K562 (cell line): Measurements from ENCODE around the gene OCRL. TPM values are rescaled to one million over a fixed set of nuclear protein-coding genes. Genes with fewer than 3 reads are reported as not detected.

Experiments
- ATAC-seq: fragments of 200-7000 bp; cut with Tn5 transposase; 3 replicates; pipeline ENCODE4 v1.9.1; 2020; ENCODE audit warnings: moderate library complexity
- BruUV-seq: library from RNA; stranded (reverse); fragments of 400-500 nt; replicated peaks from 2 replicates; lab custom pipeline; 2021; lab: Mats Ljungman, UMichigan
- CTCF ChIA-PET: fragments of 300-600 bp; formaldehyde crosslinking; extraction: SDS; loops from one replicate; lab custom pipeline; 2021; ENCODE audit warnings: low intra/inter-chr PET ratio; lab: Yijun Ruan, JAX
- POLR2A ChIA-PET: fragments of 300-600, 350-650 bp; sonication (Branson Sonifier 250); formaldehyde crosslinking; extraction: SDS; loops from one replicate; lab custom pipeline; 2021; ENCODE audit warnings: antibody characterized with exemption, inconsistent platforms; lab: Yijun Ruan, JAX
- DNase-seq, 4 experiments: peaks; one replicate each; pipeline versions ENCODE4 v3.0.0 to v3.0.0-alpha.2; 2011 to 2018; ENCODE audit warnings: low spot score in 3 of 4, mixed read lengths in 3 of 4; ENCODE audit errors: extremely low read depth in 1 of 4
- FAIRE-seq: peaks from 2 replicates; lab custom pipeline; 2011; peaks lifted over from hg19 to GRCh38; lab: Jason Lieb, UNC
- H2AFZ ChIP-seq: 2 replicates; pipeline ENCODE4 v1.6.0; 2011; ENCODE audit warnings: low read depth, low read length, control low read depth, inconsistent platforms
- H3K27ac ChIP-seq: fragments of 200-600 bp; 3 replicates; pipeline ENCODE4 v1.8.0; 2011; ENCODE audit warnings: low read depth, mild to moderate bottlenecking, control low read depth, inconsistent platforms, low read length, moderate library complexity, mixed read lengths; ENCODE audit errors: extremely low read depth
- H3K27me3 ChIP-seq, 2 experiments: fragments of 300-600 bp in 1 of 2; 2 replicates in 1 of 2; 3 replicates in 1 of 2; pipeline versions ENCODE4 v1.6.0 to v1.8.0; 2011; ENCODE audit warnings: inconsistent platforms in 2 of 2, low read length in 2 of 2, mild to moderate bottlenecking in 1 of 2, mixed read lengths in 1 of 2, moderate library complexity in 1 of 2; ENCODE audit not compliant: control insufficient read depth in 2 of 2, insufficient read depth in 2 of 2
- H3K36me3 ChIP-seq: fragments of 300-600 bp; 3 replicates; pipeline ENCODE4 v1.8.0; 2011; ENCODE audit warnings: mild to moderate bottlenecking, low read length, inconsistent platforms; ENCODE audit not compliant: control insufficient read depth, insufficient read depth
- H3K4me1 ChIP-seq, 2 experiments: fragments of 200-600 bp in 1 of 2; replicated peaks in 1 of 2; 2 replicates in 1 of 2; 3 replicates in 1 of 2; pipeline versions ENCODE4 v1.5.1 to v1.8.0; 2011; ENCODE audit warnings: inconsistent platforms in 2 of 2, low read length in 2 of 2, mild to moderate bottlenecking in 1 of 2, mixed read lengths in 1 of 2, moderate library complexity in 1 of 2; ENCODE audit not compliant: control insufficient read depth in 2 of 2, insufficient read depth in 2 of 2
- H3K4me2 ChIP-seq: 2 replicates; pipeline ENCODE4 v1.6.1; 2011; ENCODE audit warnings: low read length, control low read depth, inconsistent platforms, mixed read lengths; ENCODE audit not compliant: insufficient read depth
- H3K4me3 ChIP-seq: fragments of 200-600 bp; sonication (generic), shearing (Covaris generic); 2 replicates; pipeline ENCODE4 v1.5.1; 2016; ENCODE audit warnings: control low read depth, inconsistent platforms
- H3K79me2 ChIP-seq: fragments of 200-600 bp; 3 replicates; pipeline ENCODE4 v1.8.0; 2011; ENCODE audit warnings: low read length, inconsistent platforms; ENCODE audit not compliant: control insufficient read depth, insufficient read depth
- H3K9ac ChIP-seq, 2 experiments: 2 replicates each; pipeline versions ENCODE4 v1.6.0 to v1.6.1; 2011; ENCODE audit warnings: low read depth in 2 of 2, low read length in 2 of 2, control low read depth in 1 of 2, inconsistent platforms in 1 of 2, mild to moderate bottlenecking in 1 of 2, mixed read lengths in 1 of 2; ENCODE audit not compliant: insufficient read depth in 1 of 2
- H3K9me1 ChIP-seq: one replicate; pipeline ENCODE4 v1.6.0; 2011; ENCODE audit warnings: inconsistent platforms, mild to moderate bottlenecking, low read length, moderate library complexity; ENCODE audit not compliant: control insufficient read depth, insufficient read depth
- H3K9me3 ChIP-seq: replicated peaks from 2 replicates; pipeline ENCODE4 v1.5.1; 2011; ENCODE audit warnings: low read depth, low read length, inconsistent platforms; ENCODE audit not compliant: control insufficient read depth, insufficient read depth
- H4K20me1 ChIP-seq: replicated peaks from 2 replicates; pipeline ENCODE4 v1.6.1; 2011; ENCODE audit warnings: low read length, inconsistent platforms, mixed read lengths; ENCODE audit not compliant: control insufficient read depth, insufficient read depth
- ATF7 ChIP-seq: fragments of 450-650 bp; IDR thresholded peaks from 2 replicates; pipeline ENCODE4 v1.7.1; 2014; ENCODE audit warnings: mild to moderate bottlenecking, moderate library complexity
- ELF2 ChIP-seq: fragments of 250-450 bp; sonication (Bioruptor Pico); IDR thresholded peaks from 2 replicates; pipeline ENCODE4 v1.5.0; 2021; ENCODE audit warnings: mild to moderate bottlenecking
- ETV1 ChIP-seq: fragments of 450-650 bp; conservative IDR thresholded peaks from 2 replicates; pipeline ENCODE4 v1.6.1; 2016; ENCODE audit warnings: missing genetic modification characterization, control low read depth, low read depth, missing compliant biosample characterization
- MEIS2 ChIP-seq: fragments of 450-650 bp; IDR thresholded peaks from 2 replicates; pipeline ENCODE4 v1.6.1; 2014; ENCODE audit warnings: mild to moderate bottlenecking; ENCODE audit not compliant: partially characterized antibody
- NBN ChIP-seq: fragments of 450-650 bp; IDR thresholded peaks from 2 replicates; pipeline ENCODE4 v1.6.1; 2016; ENCODE audit warnings: low read depth, mild to moderate bottlenecking
- POLR2H ChIP-seq: IDR thresholded peaks from 2 replicates; pipeline ENCODE4 v1.6.1; 2016; ENCODE audit warnings: missing genetic modification characterization, low read depth, mild to moderate bottlenecking, control low read depth, missing compliant biosample characterization, moderate library complexity
- RB1 ChIP-seq: fragments of 450-650 bp; IDR thresholded peaks from 2 replicates; pipeline ENCODE4 v1.6.1; 2017; ENCODE audit warnings: low read depth, mild to moderate bottlenecking
- RNF2 ChIP-seq: sonication (generic); IDR thresholded peaks from 2 replicates; pipeline ENCODE4 v1.6.1; 2016
- SAP30 ChIP-seq: fragments of 200-600 bp; sonication (generic); IDR thresholded peaks from 2 replicates; pipeline ENCODE4 v1.6.1; 2012; ENCODE audit warnings: borderline replicate concordance, low read depth, mild to moderate bottlenecking, moderate library complexity, low read length, control low read depth, inconsistent platforms; ENCODE audit not compliant: insufficient read depth, poor library complexity, severe bottlenecking
- SIN3A ChIP-seq, 2 experiments: fragments of 150-350 bp in 1 of 2; IDR thresholded peaks; 2 replicates each; pipeline ENCODE4 v1.6.1; 2011 to 2016; ENCODE audit warnings: borderline replicate concordance in 2 of 2, low read depth in 2 of 2, low read length in 2 of 2, mild to moderate bottlenecking in 2 of 2, moderate library complexity in 2 of 2; ENCODE audit not compliant: control insufficient read depth in 1 of 2
- TBP ChIP-seq: optimal IDR thresholded peaks from 2 replicates; pipeline ENCODE3; 2011; ENCODE audit warnings: low read depth, low read length, improper control_type of control experiment
- TCFL5 ChIP-seq: fragments of 250-450 bp; sonication (Bioruptor Pico); conservative IDR thresholded peaks from 2 replicates; pipeline ENCODE4 v1.6.1; 2021; ENCODE audit warnings: mild to moderate bottlenecking, moderate library complexity, matching md5 sums
- ZBED1 ChIP-seq: IDR thresholded peaks from 2 replicates; pipeline ENCODE4 v1.6.1; 2014
- ZFP36 ChIP-seq: fragments of 150-350 bp; IDR thresholded peaks from 2 replicates; pipeline ENCODE4 v1.6.1; 2018; ENCODE audit warnings: low read length, low read depth; ENCODE audit not compliant: partially characterized antibody
- ZFP91 ChIP-seq: sonication (generic); formaldehyde crosslinking; IDR thresholded peaks from 2 replicates; pipeline ENCODE4 v1.8.0; 2022; ENCODE audit warnings: mild to moderate bottlenecking, missing genetic modification reagents
- ZFPM2 ChIP-seq: fragments of 250-450 bp; sonication (Bioruptor Pico); IDR thresholded peaks from 2 replicates; pipeline ENCODE4 v1.5.1; 2022; ENCODE audit warnings: mild to moderate bottlenecking
- ZNF133 ChIP-seq: fragments of 250-450 bp; sonication (Bioruptor Pico); IDR thresholded peaks from 2 replicates; pipeline ENCODE4 v1.4.0; 2020; ENCODE audit warnings: mild to moderate bottlenecking
- ZNF609 ChIP-seq: sonication (generic); formaldehyde crosslinking; IDR thresholded peaks from 2 replicates; pipeline ENCODE4 v1.8.1; 2023; ENCODE audit warnings: missing genetic modification reagents, mild to moderate bottlenecking, borderline replicate concordance
- WGBS: fragments of 100-300 bp; shearing (Covaris generic); methylation state at CpG from one replicate; pipeline ENCODE4 v1.1.6; 2016; ENCODE audit warnings: low coverage, mixed read lengths; ENCODE audit not compliant: insufficient coverage; ENCODE audit errors: missing lambda C conversion rate; 5-methylcytosine and 5-hydroxymethylcytosine counted together
- in situ Hi-C: fragments of 300-500 bp; cut with MboI; formaldehyde crosslinking; loops from 4 replicates; pipeline ENCODE4 v1.15.0; 2018; ENCODE audit warnings: inconsistent platforms, mixed read lengths
- intact Hi-C: fragments of 100-400 bp; cut with micrococcal nuclease; formaldehyde crosslinking; loops from 2 replicates; pipeline ENCODE4 v1.14.2; 2022
- polyA plus RNA-seq, 8 experiments: library from polyadenylated mRNA; depleted of rRNA in 4 of 8; stranded (reverse) in 5 of 8; unstranded in 3 of 8; fragments of >200 nt; fragmentation: Nextera tagmentation in 2 of 8; fragmentation: Illumina TruSeq in 1 of 8; extraction: Ambion mirVana in 2 of 8; extraction: Trizol in 1 of 8; gene quantifications; 2 replicates each; pipeline versions ENCODE4 v1.2.1 to v1.2.3, GENCODE V29; 2011 to 2014; ENCODE audit warnings: inconsistent platforms in 1 of 8, missing spikeins in 1 of 8
- total RNA-seq, 7 experiments: library from RNA; depleted of rRNA in 6 of 7; stranded (reverse); fragments of >200 nt in 6 of 7; fragmentation: Illumina TruSeq in 2 of 7; extraction: Trizol in 2 of 7; gene quantifications; 2 replicates each; pipeline versions ENCODE4 v1.2.1 to v1.2.3, GENCODE V29; 2011 to 2021; ENCODE audit warnings: low replicate concordance in 1 of 7

OCRL gene
- total and polyA plus RNA-seq, 9 of the 15 experiments (the other 6 are each of a cell fraction or from before 2014, with no cell fraction given): 2.2 to 23.4 (median 11.9) TPM

- TF ChIP-seq MEIS2: no peak
- TF ChIP-seq RNF2: no peak
- no peak for TF ChIP-seq SAP30
- TF ChIP-seq TBP: no peak
- no peak for TF ChIP-seq ATF7
- no peak for TF ChIP-seq ZFPM2 (CRISPR knock-in tag)
- no peak for TF ChIP-seq ZNF609 (CRISPR knock-in tag)
Observed at GRCh38 chrX:129493643-129494042, 46.4 kb upstream of the OCRL start (continued).

- WGBS: 5% methylated on average over 2 of the region's 2 CpGs
- BruUV-seq: no TSS peak
- no peak overlapping the region for H3K27ac ChIP-seq
- TF ChIP-seq TCFL5 (CRISPR knock-in tag) (no peak), POLR2H (tag) (no peak), NBN (no peak), ELF2 (no peak), RB1 (no peak), ZFP36 (no peak), ZBED1 (no peak), ETV1 (tag) (no peak), ZNF133 (CRISPR knock-in tag) (no peak), ZFP91 (CRISPR knock-in tag) (no peak), SIN3A (IDR thresholded peaks at IDR 0.05; ENCODE audit: borderline replicate concordance in 2 of 2, control insufficient read depth in 1 of 2, low read depth in 2 of 2, low read length in 2 of 2) (no peak)
Observed at GRCh38 chrX:129494887-129495286, 45.2 kb upstream of the OCRL start.

More at GRCh38 chrX:129494887-129495286, 45.2 kb upstream of the OCRL start:
- Histone ChIP-seq H3K9me3 (no peaks in the 10 kb centered on the region), H3K4me3 (no peak overlapping the region), H3K36me3 (no peaks in the 10 kb centered on the region), H3K79me2 (no peaks in the 10 kb centered on the region), H3K9ac (no peak overlapping the region), H4K20me1 (no peaks in the 10 kb centered on the region), H3K9me1 (no peaks in the 10 kb centered on the region), H2AFZ (no peak overlapping the region), H3K27me3 (no peaks in the 10 kb centered on the region), H3K4me1 (no peaks in the 10 kb centered on the region), H3K4me2 (no peak overlapping the region)
- FAIRE-seq (no peak), ATAC-seq (no peak), DNase-seq (no peak)
- in situ Hi-C loops: no loop called here
- ChIA-PET POLR2A (interaction anchor here (0.5 kb wide), 1 partner anchor 11 kb away, joined by 3 read pairs; no protein-coding TSS in a partner anchor), CTCF (no interaction called here)
- intact Hi-C loops: no loop called here
